Keratinocyte (primary cell): ENCODE measurements around the gene CALML5.

Experiments
- EZH2 ChIP-seq: IDR thresholded peaks from one replicate; pipeline ENCODE4 v1.6.1; 2012; ENCODE audit warnings: inconsistent platforms, mild to moderate bottlenecking, low read length, moderate library complexity
- TF ChIP-seq, protein P1 (sequence below), 3 experiments: IDR thresholded peaks in 1 of 3; conservative IDR thresholded peaks in 1 of 3; optimal IDR thresholded peaks in 1 of 3; 2 replicates in 2 of 3; 3 replicates in 1 of 3; pipeline versions ENCODE3 to v1.5.1; 2011; ENCODE audit warnings: low read length in 3 of 3, mild to moderate bottlenecking in 3 of 3, moderate library complexity in 2 of 3, control low read depth in 1 of 3, inconsistent platforms in 1 of 3; ENCODE audit not compliant: insufficient read depth in 2 of 3; ENCODE audit errors: extremely low read depth in 1 of 3

DNA sequence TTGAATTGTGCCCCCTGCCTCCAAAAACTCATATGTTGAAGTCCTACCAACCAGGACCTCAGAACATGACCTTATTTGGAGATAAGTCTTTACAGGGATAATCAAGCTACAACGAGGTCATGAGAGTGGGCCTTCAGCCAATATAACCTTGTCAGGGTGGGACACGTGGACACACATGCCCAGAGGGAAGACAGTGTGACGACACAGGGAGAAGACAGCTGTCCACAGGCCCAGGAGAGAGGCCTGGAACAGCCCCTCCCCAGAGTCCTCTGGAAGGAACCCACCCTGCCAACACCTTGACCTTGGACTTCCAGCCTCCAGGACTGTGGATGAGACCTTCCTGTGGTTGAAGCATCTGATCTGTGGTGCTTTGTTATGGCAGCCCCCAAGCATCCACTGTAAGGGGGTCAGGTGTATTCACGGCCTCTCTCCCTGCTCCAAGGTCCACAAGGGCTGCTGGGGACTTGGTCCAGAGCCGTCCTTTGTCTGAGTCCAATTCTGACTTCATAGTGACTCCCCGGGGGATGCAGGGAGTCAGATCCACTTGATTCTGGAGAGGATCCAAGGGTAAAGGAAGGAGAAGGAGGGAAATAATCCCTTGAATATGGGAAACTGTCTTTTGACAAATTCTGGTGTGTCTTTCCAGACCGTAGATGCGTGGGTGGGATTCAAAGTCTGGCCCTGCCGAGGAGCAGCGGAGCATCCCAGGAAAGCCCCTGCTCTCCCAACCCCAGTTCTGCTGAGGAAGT lies 32.4 kb upstream of the CALML5 start:
- TF ChIP-seq, protein P1, sequence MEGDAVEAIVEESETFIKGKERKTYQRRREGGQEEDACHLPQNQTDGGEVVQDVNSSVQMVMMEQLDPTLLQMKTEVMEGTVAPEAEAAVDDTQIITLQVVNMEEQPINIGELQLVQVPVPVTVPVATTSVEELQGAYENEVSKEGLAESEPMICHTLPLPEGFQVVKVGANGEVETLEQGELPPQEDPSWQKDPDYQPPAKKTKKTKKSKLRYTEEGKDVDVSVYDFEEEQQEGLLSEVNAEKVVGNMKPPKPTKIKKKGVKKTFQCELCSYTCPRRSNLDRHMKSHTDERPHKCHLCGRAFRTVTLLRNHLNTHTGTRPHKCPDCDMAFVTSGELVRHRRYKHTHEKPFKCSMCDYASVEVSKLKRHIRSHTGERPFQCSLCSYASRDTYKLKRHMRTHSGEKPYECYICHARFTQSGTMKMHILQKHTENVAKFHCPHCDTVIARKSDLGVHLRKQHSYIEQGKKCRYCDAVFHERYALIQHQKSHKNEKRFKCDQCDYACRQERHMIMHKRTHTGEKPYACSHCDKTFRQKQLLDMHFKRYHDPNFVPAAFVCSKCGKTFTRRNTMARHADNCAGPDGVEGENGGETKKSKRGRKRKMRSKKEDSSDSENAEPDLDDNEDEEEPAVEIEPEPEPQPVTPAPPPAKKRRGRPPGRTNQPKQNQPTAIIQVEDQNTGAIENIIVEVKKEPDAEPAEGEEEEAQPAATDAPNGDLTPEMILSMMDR (optimal IDR thresholded peaks at IDR 0.05 in 1 of 3, IDR thresholded peaks at IDR 0.05 in 1 of 3, conservative IDR thresholded peaks at IDR 0.05 in 1 of 3; ENCODE audit: extremely low read depth in 1 of 3, insufficient read depth in 2 of 3, low read length in 3 of 3), result no peak
- no peak for TF ChIP-seq EZH2
